Lung (tissue), 12 donors: ENCODE data around the gene CAVIN4. TPM values are rescaled to one million over a fixed set of nuclear protein-coding genes. Genes with fewer than 3 reads are reported as not detected.

Source experiments
- ATAC-seq: fragments of 200-7000 bp; cut with Tn5 transposase; one replicate; pipeline ENCODE4 v1.9.1; 2020; ENCODE audit warnings: moderate number of reproducible peaks; ENCODE audit not compliant: insufficient read depth, low FRiP score
- DNase-seq, 3 donors: peaks; one replicate each; pipeline ENCODE4 v3.0.0-alpha.2; 2013 to 2017
- H3K27ac ChIP-seq, 2 donors: one replicate each; pipeline ENCODE4 v1.5.1; 2013; ENCODE audit warnings: mild to moderate bottlenecking in 2 of 2, moderate library complexity in 2 of 2, control low read depth in 1 of 2, inconsistent platforms in 1 of 2, low read depth in 1 of 2, low read length in 1 of 2
- H3K27me3 ChIP-seq, 3 donors: one replicate each; pipeline ENCODE4 v1.5.1; 2013; ENCODE audit warnings: low read length in 2 of 3; ENCODE audit not compliant: control insufficient read depth in 3 of 3, insufficient read depth in 3 of 3
- H3K36me3 ChIP-seq, 4 donors: one replicate each; pipeline ENCODE4 v1.5.1; 2013; ENCODE audit warnings: low read length in 4 of 4, mild to moderate bottlenecking in 1 of 4, moderate library complexity in 1 of 4; ENCODE audit not compliant: control insufficient read depth in 4 of 4, insufficient read depth in 4 of 4
- H3K4me1 ChIP-seq, 5 donors: one replicate each; pipeline ENCODE4 v1.5.1; 2013; ENCODE audit warnings: low read length in 5 of 5, mild to moderate bottlenecking in 2 of 5, moderate library complexity in 1 of 5; ENCODE audit not compliant: control insufficient read depth in 5 of 5, insufficient read depth in 5 of 5
- H3K4me3 ChIP-seq: one replicate; pipeline ENCODE4 v1.5.1; 2013; ENCODE audit warnings: mild to moderate bottlenecking, control low read depth, moderate library complexity
- H3K9ac ChIP-seq, 2 donors: one replicate each; pipeline ENCODE4 v1.5.1; 2013; ENCODE audit warnings: low read length in 2 of 2, control low read depth in 1 of 2; ENCODE audit not compliant: insufficient read depth in 1 of 2
- H3K9me3 ChIP-seq, 4 donors: one replicate each; pipeline ENCODE4 v1.5.1; 2013; ENCODE audit warnings: low read length in 3 of 4, mild to moderate bottlenecking in 1 of 4, moderate library complexity in 1 of 4; ENCODE audit not compliant: control insufficient read depth in 4 of 4, insufficient read depth in 3 of 4
- WGBS, 2 donors: extraction: QIAGEN DNeasy Blood & Tissue Kit; methylation state at CpG; one replicate each; pipeline ENCODE4 v1.1.7; 2013; 5-methylcytosine and 5-hydroxymethylcytosine counted together
- polyA plus RNA-seq, 2 donors: library from polyadenylated mRNA; stranded (reverse); fragments of 200-250 nt; gene quantifications; one replicate each; pipeline ENCODE4 v1.2.1, GENCODE V29; 2013
- total RNA-seq, 2 donors: library from RNA; depleted of rRNA in 1 of 2; stranded (reverse); fragments of >200 nt in 1 of 2; gene quantifications; one replicate each; pipeline ENCODE4 v1.2.1, GENCODE V29; 2014 to 2021
- TF ChIP-seq, protein P1 (sequence below): IDR thresholded peaks from 2 replicates; pipeline ENCODE4 v1.5.1; 2012; ENCODE audit warnings: mild to moderate bottlenecking; ENCODE audit errors: control extremely low read depth, extremely low read depth
- donor health status: control.
- donor health status: control.
- donor health status: Bipolar disorder and iron deficiency.
- donor health status: healthy.
- donor health status: DM: yes; HTN: yes; CAD: no.

The CAVIN4 gene
- total and polyA plus RNA-seq, 4 donors, result 0.22 to 1.3 (median 0.48) TPM

DNA sequence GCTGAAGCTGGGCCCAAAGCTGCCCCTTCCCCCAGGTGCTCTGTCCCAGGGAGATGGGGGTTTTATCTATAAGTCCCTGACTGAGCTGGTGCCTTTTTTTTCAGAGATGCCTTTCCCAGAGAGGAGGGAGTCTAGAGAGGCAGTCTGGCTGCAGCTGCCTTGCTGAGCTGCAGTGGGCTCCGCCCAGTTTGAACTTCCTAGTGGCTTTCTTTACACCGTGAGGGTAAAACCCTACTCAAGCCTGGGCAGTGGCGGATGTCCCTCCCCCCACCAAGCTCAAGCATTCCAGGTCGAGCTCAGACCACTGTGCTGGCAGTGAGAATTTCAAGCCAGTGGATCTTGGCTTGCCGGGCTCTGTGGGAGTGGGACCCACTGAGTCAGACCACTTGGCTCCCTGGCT, 41.3 kb downstream of the CAVIN4 start:
- H3K9me3 ChIP-seq, result peaks cover 0 to 4% (median 2%) of the 10 kb centered on the region in 4 donors
- DNase-seq (no peak), ATAC-seq (no peak)
- H3K4me3 ChIP-seq, result no peak overlapping the region
- no peaks in the 10 kb centered on the region for H3K4me1 ChIP-seq
- no peaks in the 10 kb centered on the region for H3K36me3 ChIP-seq
- no peaks in the 10 kb centered on the region for H3K27me3 ChIP-seq
- H3K9ac ChIP-seq, result no peak overlapping the region
- WGBS, 2 donors, result 72 to 76% methylated on average over 5 of the region's 5 CpGs
- TF ChIP-seq, protein P1, sequence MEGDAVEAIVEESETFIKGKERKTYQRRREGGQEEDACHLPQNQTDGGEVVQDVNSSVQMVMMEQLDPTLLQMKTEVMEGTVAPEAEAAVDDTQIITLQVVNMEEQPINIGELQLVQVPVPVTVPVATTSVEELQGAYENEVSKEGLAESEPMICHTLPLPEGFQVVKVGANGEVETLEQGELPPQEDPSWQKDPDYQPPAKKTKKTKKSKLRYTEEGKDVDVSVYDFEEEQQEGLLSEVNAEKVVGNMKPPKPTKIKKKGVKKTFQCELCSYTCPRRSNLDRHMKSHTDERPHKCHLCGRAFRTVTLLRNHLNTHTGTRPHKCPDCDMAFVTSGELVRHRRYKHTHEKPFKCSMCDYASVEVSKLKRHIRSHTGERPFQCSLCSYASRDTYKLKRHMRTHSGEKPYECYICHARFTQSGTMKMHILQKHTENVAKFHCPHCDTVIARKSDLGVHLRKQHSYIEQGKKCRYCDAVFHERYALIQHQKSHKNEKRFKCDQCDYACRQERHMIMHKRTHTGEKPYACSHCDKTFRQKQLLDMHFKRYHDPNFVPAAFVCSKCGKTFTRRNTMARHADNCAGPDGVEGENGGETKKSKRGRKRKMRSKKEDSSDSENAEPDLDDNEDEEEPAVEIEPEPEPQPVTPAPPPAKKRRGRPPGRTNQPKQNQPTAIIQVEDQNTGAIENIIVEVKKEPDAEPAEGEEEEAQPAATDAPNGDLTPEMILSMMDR, result no peak
- H3K27ac ChIP-seq, result no peak overlapping the region

DNA sequence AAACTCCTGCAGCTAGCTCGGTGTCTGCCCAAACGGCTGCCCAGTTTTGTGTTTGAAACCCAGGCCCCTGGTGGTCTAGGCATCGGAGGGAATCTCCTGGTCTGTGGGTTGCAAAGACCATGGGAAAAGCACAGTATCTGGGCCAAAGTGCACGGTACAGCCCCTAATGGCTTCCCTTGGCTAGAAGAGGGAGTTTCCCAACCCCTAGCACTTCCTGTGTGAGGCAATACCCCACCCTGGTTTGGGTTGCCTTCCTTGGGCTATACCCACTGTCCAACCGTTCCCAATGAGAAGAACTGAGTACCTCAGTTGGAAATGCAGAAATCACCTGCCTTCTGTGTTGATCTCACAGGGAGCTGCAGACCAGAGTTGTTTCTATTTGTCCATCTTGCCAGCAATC, 41.8 kb downstream of the CAVIN4 start:
- Histone ChIP-seq H3K27ac (no peak overlapping the region), H3K4me1 (no peaks in the 10 kb centered on the region), H3K9ac (no peak overlapping the region), H3K27me3 (no peaks in the 10 kb centered on the region), H3K9me3 (peaks cover 0 to 4% (median 2%) of the 10 kb centered on the region in 4 donors), H3K36me3 (no peaks in the 10 kb centered on the region), H3K4me3 (no peak overlapping the region)
- no peak for ATAC-seq
- 46 to 69% methylated on average over 5 of the region's 5 CpGs for WGBS, 2 donors
- no peak for DNase-seq
- TF ChIP-seq, protein P1, result no peak

DNA sequence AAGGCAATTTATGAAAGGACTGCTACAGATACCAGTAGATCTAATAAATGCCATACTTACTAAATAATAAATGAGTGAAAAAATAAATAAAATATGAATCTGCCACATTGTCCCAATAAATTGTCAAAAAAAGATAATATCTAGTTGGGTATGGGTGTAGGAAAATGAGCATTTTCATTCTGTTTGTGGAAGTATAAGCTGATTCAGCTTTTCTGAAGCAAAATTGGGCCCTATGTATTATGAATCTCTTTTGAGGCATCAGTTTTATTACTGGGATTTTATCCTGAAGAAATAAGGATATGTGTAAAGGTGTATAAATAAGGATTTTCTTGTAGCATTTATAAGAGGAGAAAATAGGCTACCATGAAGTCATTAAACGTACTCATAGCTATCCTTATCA, 46.1 kb downstream of the CAVIN4 start:
- ATAC-seq (no peak), DNase-seq (no peak)
- Histone ChIP-seq H3K27ac (no peak overlapping the region), H3K9me3 (peaks cover 0 to 4% (median 0%) of the 10 kb centered on the region in 4 donors), H3K36me3 (no peaks in the 10 kb centered on the region), H3K4me1 (no peaks in the 10 kb centered on the region), H3K4me3 (no peak overlapping the region), H3K27me3 (no peaks in the 10 kb centered on the region), H3K9ac (no peak overlapping the region)
- TF ChIP-seq, protein P1, result no peak
- 73 to 83% methylated on average over 1 of the region's 1 CpG for WGBS, 2 donors

DNA sequence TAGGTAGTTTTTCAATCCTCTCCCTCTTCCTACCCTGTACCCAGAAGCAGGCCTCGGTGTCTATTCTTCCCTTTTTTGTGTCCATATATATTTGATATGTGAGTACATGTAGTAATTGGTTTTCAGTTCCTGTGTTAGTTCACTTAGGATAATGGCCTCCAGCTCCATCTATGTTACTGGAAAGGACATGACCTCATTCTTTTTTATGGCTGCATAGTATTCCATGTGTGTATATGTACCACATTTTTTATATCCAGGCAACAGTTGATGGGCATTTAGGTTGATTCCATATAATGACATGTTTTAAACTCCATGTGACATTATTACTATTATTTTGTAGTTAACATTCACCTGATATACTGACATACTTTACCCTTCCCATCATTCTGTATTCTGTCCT, 49.1 kb downstream of the CAVIN4 start:
- Histone ChIP-seq H3K27me3 (no peaks in the 10 kb centered on the region), H3K4me1 (peaks cover 0 to 1% (median 0%) of the 10 kb centered on the region in 5 donors), H3K27ac (no peak overlapping the region), H3K9me3 (no peaks in the 10 kb centered on the region), H3K9ac (no peak overlapping the region), H3K4me3 (no peak overlapping the region), H3K36me3 (no peaks in the 10 kb centered on the region)
- ATAC-seq (no peak), DNase-seq (no peak)
- TF ChIP-seq, protein P1, result no peak
- WGBS, 2 donors, result 90 to 95% methylated on average over 1 of the region's 1 CpG
